HK-2 (cell line): ENCODE data around the gene GSKIP.
"Not testable (repeated sequence)": the region's sequence is repeated elsewhere in the genome, so short reads cannot be mapped to it uniquely, and the experiment has no call there.

ENCODE experiments used
- DNase-seq: peaks from one replicate; pipeline ENCODE4 v3.0.0-alpha.2; 2018; ENCODE audit not compliant: unreplicated experiment

GSKIP gene, protein sequence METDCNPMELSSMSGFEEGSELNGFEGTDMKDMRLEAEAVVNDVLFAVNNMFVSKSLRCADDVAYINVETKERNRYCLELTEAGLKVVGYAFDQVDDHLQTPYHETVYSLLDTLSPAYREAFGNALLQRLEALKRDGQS

GRCh38 chr14:96362965-96363750 is at the start of gene GSKIP, which contains the start of gene ATG2B:
Gene GSKIP (plus strand): TSS chr14:96363526. CDS start chr14:96382248, 18,722 bp downstream.
Gene ATG2B (minus strand): TSS chr14:96363341. CDS start chr14:96362976, 365 bp downstream.
- peak; percentile 93 for DNase-seq

GRCh38 chr14:96316087-96316486 is 47.2 kb upstream of the GSKIP start:
- no peak for DNase-seq

DNA sequence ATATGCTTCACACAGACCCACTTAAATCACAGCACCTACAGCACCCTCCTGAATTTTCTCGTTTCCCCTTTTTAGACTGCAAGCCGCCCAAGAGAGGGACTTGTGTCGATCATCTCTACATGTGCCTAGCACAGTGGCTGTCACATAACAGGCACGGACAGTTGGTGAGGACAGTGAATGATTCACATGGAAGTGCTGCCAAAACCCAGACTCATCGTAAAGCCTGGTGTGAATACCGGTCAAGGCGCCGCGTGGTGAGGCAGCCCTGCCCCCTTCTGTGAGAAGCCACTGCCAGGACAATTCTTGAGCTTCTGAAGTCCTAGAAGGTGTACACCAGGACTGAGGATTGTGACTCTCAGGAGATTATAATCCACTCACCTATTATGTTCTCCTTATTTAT is 44.5 kb upstream of the GSKIP start:
- DNase-seq = no peak

DNA sequence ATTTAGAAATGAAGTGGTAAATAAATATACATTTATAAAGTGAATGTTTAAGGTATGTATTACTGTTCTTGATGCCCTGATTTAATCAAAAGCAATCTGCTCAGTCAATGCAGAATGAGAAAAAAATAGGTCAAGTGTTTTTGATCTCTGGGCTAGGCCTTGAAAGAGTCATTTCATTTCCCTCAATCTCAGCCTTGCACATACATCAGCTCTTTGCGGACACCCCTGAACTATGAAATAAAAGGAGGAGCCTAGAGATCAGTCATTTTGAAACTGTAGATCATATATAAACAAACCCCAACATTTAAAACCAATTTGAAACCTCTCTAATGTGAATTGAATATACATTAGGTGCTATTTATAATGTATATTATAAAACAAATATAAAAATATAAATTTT is 42.7 kb upstream of the GSKIP start:
- DNase-seq = no peak

GRCh38 chr14:96324219-96324618 is 39.1 kb upstream of the GSKIP start:
- no peak for DNase-seq

GRCh38 chr14:96338551-96338950 is 24.8 kb upstream of the GSKIP start:
- no peak for DNase-seq

DNA sequence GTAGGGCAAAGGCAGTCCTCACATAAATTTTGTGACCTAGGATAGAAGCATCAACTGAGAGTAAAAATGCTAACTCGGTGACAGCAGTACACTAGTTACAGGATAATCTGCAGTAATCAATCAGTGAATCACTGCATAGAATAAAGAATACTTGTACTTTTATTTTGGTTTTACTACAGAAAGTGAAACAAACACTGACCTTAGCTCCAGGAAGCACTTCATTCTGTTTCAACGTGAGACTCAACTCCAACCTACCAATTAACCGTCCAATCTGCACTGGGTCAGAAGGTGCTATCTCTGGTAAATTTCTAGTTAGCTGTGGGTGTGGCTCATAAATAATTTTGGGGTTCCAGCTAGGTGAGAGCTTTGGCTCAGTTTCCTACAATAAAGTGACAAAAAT is 22.0 kb upstream of the GSKIP start:
- no peak for DNase-seq

- no peak for DNase-seq
Observed at GRCh38 chr14:96345669-96346068, 17.7 kb upstream of the GSKIP start.

DNA sequence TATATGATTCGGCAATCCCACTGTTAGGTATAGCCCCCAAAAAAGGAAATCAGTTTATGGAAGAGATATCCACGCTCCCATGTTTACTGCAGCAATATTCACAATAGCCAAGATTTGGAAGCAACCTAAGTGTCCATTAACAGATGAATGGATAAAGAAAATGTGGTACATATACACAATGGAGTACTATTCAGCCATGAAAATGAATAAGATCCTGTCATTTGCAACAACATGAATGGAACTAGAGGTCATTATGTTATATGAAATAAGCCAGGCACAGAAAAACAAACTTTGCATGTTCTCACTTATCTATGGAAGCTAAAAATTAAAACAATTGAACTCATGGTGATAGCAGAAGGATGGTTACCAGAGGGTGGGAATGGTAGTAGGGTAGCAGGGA is 15.4 kb upstream of the GSKIP start:
- not testable (repeated sequence) for DNase-seq

GRCh38 chr14:96349286-96350075 is 13.8 kb upstream of the GSKIP start:
- DNase-seq = no peak

GRCh38 chr14:96351986-96352385 is 11.3 kb upstream of the GSKIP start:
- no peak for DNase-seq

GRCh38 chr14:96352708-96353107 is 10.6 kb upstream of the GSKIP start:
- no peak for DNase-seq

GRCh38 chr14:96354246-96354645 is 9.1 kb upstream of the GSKIP start:
- DNase-seq = no peak

DNA sequence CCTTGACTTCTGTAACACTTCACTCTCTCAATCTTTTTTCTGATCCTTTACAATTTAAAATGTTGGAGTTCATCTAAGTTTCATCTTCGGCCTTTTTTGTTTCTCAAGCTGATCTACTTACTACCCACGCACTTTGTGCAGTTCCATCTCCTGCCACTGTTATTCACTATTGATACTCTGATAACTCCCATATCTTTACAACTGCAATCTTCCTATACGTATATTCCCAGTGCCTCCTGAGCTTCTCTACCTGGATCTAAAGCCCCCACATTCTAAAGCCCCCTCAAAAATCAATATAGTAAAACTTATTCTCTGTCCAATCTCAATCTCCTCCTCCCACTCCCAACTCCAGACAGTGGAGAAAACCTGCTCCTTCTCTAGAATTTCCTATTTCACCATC is 6.1 kb upstream of the GSKIP start:
- no peak for DNase-seq

DNA sequence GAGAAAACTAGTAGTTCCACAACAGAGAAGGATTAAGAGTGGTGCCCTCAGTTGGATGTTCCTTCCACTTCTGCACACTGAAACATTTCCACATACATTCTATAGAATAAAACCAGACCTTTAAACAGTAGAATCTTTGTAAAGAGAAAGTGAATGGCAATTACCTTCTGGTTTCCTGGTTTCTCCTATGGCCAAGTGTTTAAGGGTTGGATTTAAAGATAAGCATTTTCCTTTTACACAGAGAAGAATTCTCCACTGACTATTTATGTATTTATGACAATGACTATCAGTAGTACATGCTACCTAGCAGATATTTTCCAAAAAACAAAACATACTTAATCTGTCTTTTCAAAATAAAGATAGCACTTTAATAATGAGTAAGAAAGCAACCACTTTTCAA is 3.4 kb upstream of the GSKIP start:
- DNase-seq = no peak

DNA sequence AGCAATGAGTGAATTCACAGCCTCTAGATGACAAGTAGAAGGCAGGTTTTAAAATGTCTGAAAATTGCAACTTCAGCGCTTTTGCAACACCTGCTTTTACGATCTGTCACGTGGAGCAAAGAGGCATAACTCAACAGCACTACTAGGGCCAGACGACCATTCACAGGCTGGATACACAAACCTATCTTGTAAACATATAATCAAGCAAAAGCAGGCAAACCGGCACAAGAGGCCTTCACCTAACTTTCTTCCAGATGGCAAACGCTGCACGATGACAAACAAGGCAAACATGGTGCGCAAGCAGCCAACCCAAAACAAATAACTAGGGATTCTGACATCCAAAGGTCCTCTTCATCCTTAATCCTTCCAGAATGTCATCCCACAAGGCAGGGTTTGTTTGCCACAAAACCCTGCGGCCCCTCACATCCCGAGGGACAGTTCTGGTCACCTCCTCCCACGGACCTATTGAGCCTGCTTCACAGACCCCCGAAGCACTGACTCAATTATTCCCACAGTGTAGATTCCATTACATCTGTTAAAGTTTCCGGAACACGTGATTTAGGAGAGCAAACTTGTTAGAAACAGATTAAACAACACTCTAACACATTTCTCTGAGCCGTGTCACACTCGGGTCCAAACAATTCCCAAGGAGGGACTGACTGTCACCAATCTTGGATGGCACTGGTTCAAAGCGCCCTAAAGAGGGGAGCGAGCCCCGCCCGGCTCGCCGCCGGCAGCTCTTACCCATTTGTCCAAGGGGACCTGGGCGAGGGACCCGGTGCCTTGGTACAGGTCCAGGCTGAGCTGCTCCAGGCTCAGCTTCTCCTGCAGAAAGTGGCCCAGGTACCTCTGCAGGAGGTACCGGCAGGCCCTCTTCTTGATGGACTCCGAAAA is 1.0 kb upstream of the GSKIP start:
- DNase-seq = peak; percentile 3

DNA sequence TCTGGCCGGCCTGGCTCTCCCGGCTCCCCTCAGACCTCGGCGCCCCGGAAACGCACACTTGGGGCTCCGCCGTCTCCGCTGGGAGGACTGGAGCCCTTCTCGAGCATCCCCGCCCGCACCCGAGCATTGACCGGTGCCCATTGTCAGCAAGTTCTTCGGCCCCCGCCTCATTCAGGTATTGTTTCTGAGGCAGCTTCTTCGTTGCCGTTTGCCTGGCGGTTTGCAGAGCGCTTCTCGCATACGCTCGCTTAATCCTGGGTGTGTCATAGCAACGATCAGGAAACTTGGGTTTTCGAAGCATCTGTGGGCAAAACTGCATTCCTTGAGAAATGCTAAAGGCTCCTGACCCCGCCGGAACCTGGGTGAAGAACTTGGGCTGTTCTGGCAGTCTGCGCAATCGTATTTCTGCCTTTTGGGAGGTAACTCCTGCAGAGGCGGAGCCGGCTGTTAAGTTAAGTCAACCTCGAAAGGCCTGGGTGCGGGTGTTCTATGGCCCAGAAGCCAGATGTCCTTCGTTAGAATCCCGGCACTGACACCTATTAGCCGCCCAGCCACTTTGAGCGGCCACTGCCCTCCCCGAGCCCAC is 518 bp downstream of the GSKIP start:
- peak; percentile 57 for DNase-seq

- DNase-seq = no peak
Observed at GRCh38 chr14:96364962-96365361, 1.6 kb downstream of the GSKIP start.

DNA sequence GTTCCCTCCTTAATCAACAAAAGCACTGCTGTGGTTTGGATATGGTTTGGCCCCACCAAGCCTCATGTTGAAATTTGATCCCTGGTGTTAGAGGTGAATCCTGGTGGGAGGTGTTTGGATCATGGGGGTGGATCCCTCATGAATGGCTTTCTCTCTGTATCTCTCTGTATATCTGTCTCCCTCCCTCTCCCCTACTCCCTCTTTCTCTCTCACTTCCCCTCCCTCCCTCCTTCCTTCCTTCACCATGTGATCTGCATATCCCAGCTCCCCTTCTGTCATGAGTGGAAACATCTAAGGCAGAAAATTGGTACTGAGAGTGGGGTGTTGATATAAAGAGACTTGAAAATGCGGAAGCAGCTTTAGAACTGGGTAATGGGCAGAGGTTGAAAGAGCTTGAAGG is 5.2 kb downstream of the GSKIP start:
- DNase-seq = no peak

- no peak for DNase-seq
Observed at GRCh38 chr14:96370528-96370927, 7.2 kb downstream of the GSKIP start.

DNA sequence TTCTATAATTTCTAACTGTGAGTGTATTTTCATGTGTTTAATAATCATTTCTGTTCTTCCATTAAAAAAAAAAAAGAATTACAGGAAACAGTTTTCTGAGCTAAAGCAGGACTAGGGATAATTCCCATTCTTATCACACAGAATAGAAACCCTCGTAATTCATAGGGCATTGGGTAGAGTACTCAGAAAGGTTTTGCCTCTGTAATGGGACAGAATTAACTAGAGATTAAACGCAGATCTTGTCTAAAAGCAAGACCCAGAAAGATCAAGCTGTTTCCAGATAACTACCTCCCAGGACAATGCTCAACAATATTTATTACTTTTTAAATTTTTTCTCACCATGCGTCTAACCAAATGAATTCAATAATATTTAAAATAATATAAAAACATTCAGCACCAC is 10.2 kb downstream of the GSKIP start:
- no peak for DNase-seq
